IPS DF 6.9 (cell line): Measurements from ENCODE around the gene PHLDB1.
"Not testable (repeated sequence)": the region's sequence is repeated elsewhere in the genome, so short reads cannot be mapped to it uniquely, and the experiment has no call there.

Source experiments
- DNase-seq: peaks from one replicate; pipeline ENCODE4 v3.0.0-alpha.2; 2013; ENCODE audit warnings: low read depth, low spot score
- H3K27ac ChIP-seq: one replicate; pipeline ENCODE4 v1.5.1; 2013; ENCODE audit warnings: low read length, control low read depth
- H3K27me3 ChIP-seq: 2 replicates; pipeline ENCODE4 v1.6.1; 2013; ENCODE audit warnings: mild to moderate bottlenecking, low read length; ENCODE audit not compliant: control insufficient read depth, insufficient read depth
- H3K36me3 ChIP-seq: 2 replicates; pipeline ENCODE4 v1.6.1; 2013; ENCODE audit warnings: low read length; ENCODE audit not compliant: control insufficient read depth, insufficient read depth
- H3K4me1 ChIP-seq: 2 replicates; pipeline ENCODE4 v1.6.1; 2013; ENCODE audit warnings: low read length; ENCODE audit not compliant: control insufficient read depth, insufficient read depth
- H3K4me3 ChIP-seq: 2 replicates; pipeline ENCODE4 v1.5.1; 2013; ENCODE audit warnings: mild to moderate bottlenecking, low read length
- H3K9me3 ChIP-seq: 2 replicates; pipeline ENCODE4 v1.6.1; 2013; ENCODE audit warnings: low read length, inconsistent platforms; ENCODE audit not compliant: control insufficient read depth, insufficient read depth
- WGBS: extraction: QIAGEN DNeasy Blood & Tissue Kit; methylation state at CpG from one replicate; pipeline ENCODE4 v1.1.7; 2013; ENCODE audit warnings: mixed read lengths, missing lambda C conversion rate; ENCODE audit not compliant: insufficient read length, insufficient coverage; 5-methylcytosine and 5-hydroxymethylcytosine counted together

Gene PHLDB1

GRCh38 chr11:118671254-118671653, 63.8 kb downstream of the PHLDB1 start:
- WGBS: no CpG with 5 or more reads among the region's 2 CpGs
- no peaks in the 10 kb centered on the region for H3K36me3 ChIP-seq
- no peaks in the 10 kb centered on the region for H3K4me1 ChIP-seq
- H3K27ac ChIP-seq: no peak overlapping the region
- no peaks in the 10 kb centered on the region; the same call in 1 of the 2 replicates for H3K9me3 ChIP-seq
- no peak overlapping the region for H3K4me3 ChIP-seq
- no peak for DNase-seq
- H3K27me3 ChIP-seq: no peaks in the 10 kb centered on the region

GRCh38 chr11:118672846-118673245, 65.4 kb downstream of the PHLDB1 start:
- Histone ChIP-seq H3K9me3 (no peaks in the 10 kb centered on the region; the same call in 1 of the 2 replicates), H3K36me3 (no peaks in the 10 kb centered on the region), H3K4me1 (no peaks in the 10 kb centered on the region), H3K4me3 (no peak overlapping the region), H3K27ac (no peak overlapping the region), H3K27me3 (no peaks in the 10 kb centered on the region)
- no CpG with 5 or more reads among the region's 1 CpG for WGBS
- no peak for DNase-seq

GRCh38 chr11:118673361-118674081, 66.1 kb downstream of the PHLDB1 start:
- Histone ChIP-seq H3K36me3 (no peaks in the 10 kb centered on the region), H3K9me3 (no peaks in the 10 kb centered on the region; the same call in 1 of the 2 replicates), H3K27ac (no peak overlapping the region), H3K4me3 (no peak overlapping the region), H3K4me1 (no peaks in the 10 kb centered on the region), H3K27me3 (no peaks in the 10 kb centered on the region)
- no CpG with 5 or more reads among the region's 6 CpGs for WGBS
- DNase-seq: no peak

- no peaks in the 10 kb centered on the region for H3K4me1 ChIP-seq
- DNase-seq: no peak
- no peaks in the 10 kb centered on the region; the same call in 1 of the 2 replicates for H3K9me3 ChIP-seq
- no CpG with 5 or more reads among the region's 1 CpG for WGBS
- H3K27me3 ChIP-seq: no peaks in the 10 kb centered on the region
- no peaks in the 10 kb centered on the region for H3K36me3 ChIP-seq
- no peak overlapping the region for H3K4me3 ChIP-seq
- no peak overlapping the region for H3K27ac ChIP-seq
Measured at GRCh38 chr11:118674082-118674435, 66.6 kb downstream of the PHLDB1 start.

GRCh38 chr11:118677977-118678376, 70.6 kb downstream of the PHLDB1 start:
- WGBS: no CpG with 5 or more reads among the region's 6 CpGs

GRCh38 chr11:118678908-118679307, 71.5 kb downstream of the PHLDB1 start:
- H3K27ac ChIP-seq, H3K4me3 ChIP-seq, H3K4me1 ChIP-seq, H3K9me3 ChIP-seq, DNase-seq, H3K27me3 ChIP-seq, H3K36me3 ChIP-seq: not testable (repeated sequence)
- WGBS: no CpG with 5 or more reads among the region's 11 CpGs

More at GRCh38 chr11:118677977-118678376, 70.6 kb downstream of the PHLDB1 start:
- Histone ChIP-seq H3K36me3 (no peaks in the 10 kb centered on the region), H3K27me3 (no peaks in the 10 kb centered on the region), H3K27ac (no peak overlapping the region), H3K4me3 (no peak overlapping the region), H3K4me1 (no peaks in the 10 kb centered on the region), H3K9me3 (no peaks in the 10 kb centered on the region; the same call in 1 of the 2 replicates)
- no peak for DNase-seq

- Histone ChIP-seq H3K4me1 (no peaks in the 10 kb centered on the region), H3K36me3 (no peaks in the 10 kb centered on the region), H3K27ac (no peak within 1 kb of the TSS), H3K27me3 (no peaks in the 10 kb centered on the region), H3K9me3 (no peaks in the 10 kb centered on the region; the same call in 1 of the 2 replicates), H3K4me3 (no peak within 1 kb of the TSS)
- no CpG with 5 or more reads among the region's 5 CpGs for WGBS
- no peak for DNase-seq
Measured at GRCh38 chr11:118679483-118679882, 72.1 kb downstream of the PHLDB1 start, which contains the start of gene TREH. Gene TREH, minus strand, starts transcription at chr11:118679650. Its CDS starts 23 bp downstream, at chr11:118679627.

GRCh38 chr11:118682372-118682771, 75.0 kb downstream of the PHLDB1 start:
- DNase-seq: no peak
- Histone ChIP-seq H3K4me1 (no peaks in the 10 kb centered on the region), H3K4me3 (no peak overlapping the region), H3K9me3 (no peaks in the 10 kb centered on the region), H3K36me3 (no peaks in the 10 kb centered on the region), H3K27me3 (no peaks in the 10 kb centered on the region), H3K27ac (no peak overlapping the region)
- no CpG with 5 or more reads among the region's 1 CpG for WGBS

- H3K27me3 ChIP-seq, DNase-seq, H3K9me3 ChIP-seq, H3K4me1 ChIP-seq, H3K27ac ChIP-seq, H3K4me3 ChIP-seq, H3K36me3 ChIP-seq: not testable (repeated sequence)
- no CpG with 5 or more reads among the region's 6 CpGs for WGBS
Measured at GRCh38 chr11:118682939-118683338, 75.5 kb downstream of the PHLDB1 start.

- DNase-seq: no peak
- Histone ChIP-seq H3K9me3 (no peaks in the 10 kb centered on the region), H3K4me3 (no peak overlapping the region), H3K27me3 (no peaks in the 10 kb centered on the region), H3K4me1 (no peaks in the 10 kb centered on the region), H3K36me3 (no peaks in the 10 kb centered on the region), H3K27ac (no peak overlapping the region)
- WGBS: no CpG with 5 or more reads among the region's 2 CpGs
Measured at GRCh38 chr11:118684187-118684586, 76.8 kb downstream of the PHLDB1 start.

- no peaks in the 10 kb centered on the region for H3K36me3 ChIP-seq
- no peak overlapping the region for H3K27ac ChIP-seq
- WGBS: no CpG with 5 or more reads among the region's 5 CpGs
- no peaks in the 10 kb centered on the region for H3K9me3 ChIP-seq
- H3K4me1 ChIP-seq: peaks cover 5% of the 10 kb centered on the region; the same call in 1 of the 2 replicates
- H3K27me3 ChIP-seq: no peaks in the 10 kb centered on the region
- H3K4me3 ChIP-seq: no peak overlapping the region
- no peak for DNase-seq
Measured at GRCh38 chr11:118687906-118688305, 80.5 kb downstream of the PHLDB1 start.
